Cardiac septum (tissue), 1 donor: ENCODE results near the gene MINDY2. TPM values are rescaled to one million over a fixed set of nuclear protein-coding genes. Genes with fewer than 3 reads are reported as not detected.
"Not testable (repeated sequence)": the region's sequence is repeated elsewhere in the genome, so short reads cannot be mapped to it uniquely, and the experiment has no call there.

Experiments
- DNase-seq: peaks from one replicate; pipeline ENCODE4 v3.0.0-alpha.2; 2020; ENCODE audit warnings: low spot score
- intact Hi-C: fragments of 100-400 bp; cut with DNase I; formaldehyde crosslinking; loops from one replicate; pipeline ENCODE4 v1.14.0; 2022
- total RNA-seq: library from RNA; stranded (reverse); fragmentation: NEBNext Ultra II Directional; extraction: Animal tissue kit (Norgen Biotek cat#: 25700); gene quantifications from one replicate; pipeline ENCODE4 v1.2.1, GENCODE V29; 2021
- donor health status: DM: no; HTN: no; CAD: no.

MINDY2 gene
- total RNA-seq, 1 donor from 2014 or later, result 33.4 TPM

DNA sequence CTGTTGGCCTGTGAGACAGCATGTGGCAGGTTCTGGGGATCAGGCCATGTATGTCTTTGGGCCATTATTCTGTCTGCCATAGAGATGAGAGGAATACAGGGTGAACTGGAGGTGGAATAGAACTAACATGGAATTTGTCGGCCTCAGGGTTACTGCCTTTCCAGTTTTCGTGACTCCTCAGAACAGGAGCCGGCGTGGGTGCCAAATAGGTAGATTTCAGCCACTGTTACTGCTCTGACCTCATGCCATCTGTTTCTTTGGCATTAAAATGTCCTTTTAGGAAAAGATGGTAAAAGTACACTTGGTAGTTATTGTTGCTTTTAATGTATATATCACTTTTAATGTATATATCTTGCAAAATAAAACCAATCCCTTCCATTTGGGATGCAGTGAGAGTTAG is 96.8 kb downstream of the MINDY2 start:
- DNase-seq, result no peak
- intact Hi-C loops, result no loop called here

DNA sequence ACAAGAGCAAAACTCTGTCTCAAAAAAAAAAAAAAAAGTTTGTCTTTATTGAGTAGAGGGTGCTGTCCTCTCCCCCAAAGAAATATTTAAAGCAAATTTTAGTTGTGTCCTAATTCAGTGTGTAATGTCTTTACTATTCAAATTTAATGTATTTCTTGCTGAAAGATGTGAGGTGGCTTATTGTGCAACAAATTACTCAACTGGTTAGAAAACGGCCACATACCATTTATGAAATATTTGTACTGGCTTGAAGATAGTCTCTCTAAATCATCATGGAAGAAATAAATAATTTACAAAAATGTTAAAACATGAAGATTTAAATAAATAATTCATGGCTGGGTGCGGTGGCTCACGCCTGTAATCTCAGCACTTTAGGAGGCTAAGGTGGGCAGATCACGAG is 99.3 kb downstream of the MINDY2 start:
- intact Hi-C loops, result no loop called here
- DNase-seq, result no peak

DNA sequence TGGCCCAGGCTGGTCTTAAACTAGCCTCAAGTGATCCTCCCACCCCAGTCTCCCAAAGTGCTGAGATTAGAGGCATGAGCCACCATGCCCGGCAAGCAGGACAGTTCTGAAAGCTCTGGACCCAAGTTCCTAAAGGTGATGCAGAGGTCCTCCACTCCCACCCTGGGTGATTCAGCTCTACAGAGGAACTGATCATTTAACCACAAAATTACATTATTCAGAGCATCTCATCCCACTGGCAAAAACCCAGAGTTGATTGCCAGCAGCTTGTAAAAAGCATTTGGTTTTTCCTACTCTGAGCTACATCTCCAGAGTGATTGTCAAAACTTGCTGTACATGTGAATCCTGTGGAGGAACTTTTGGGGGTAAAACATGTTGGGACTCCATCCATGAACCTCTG is 102.2 kb downstream of the MINDY2 start:
- intact Hi-C loops, result no loop called here
- DNase-seq, result no peak

DNA sequence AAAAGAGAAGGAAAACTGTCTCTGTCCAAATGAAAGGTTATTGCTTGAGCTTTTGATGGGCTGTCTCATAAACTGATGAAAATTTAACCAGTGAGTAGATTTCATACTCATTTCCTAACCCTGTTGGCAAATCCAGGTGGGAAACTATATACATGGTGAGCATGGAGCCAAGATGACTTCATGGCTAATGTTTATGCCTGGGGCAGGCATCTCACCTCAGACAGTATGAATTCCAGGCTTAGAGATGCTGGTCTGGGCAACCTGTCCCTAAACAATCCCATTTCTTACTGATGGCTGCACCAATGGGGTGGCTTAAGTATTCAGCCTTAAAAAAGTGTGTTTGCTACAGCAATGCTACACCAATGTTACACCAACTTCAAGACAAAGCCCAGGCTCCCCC is 104.2 kb downstream of the MINDY2 start:
- intact Hi-C loops, result no loop called here
- no peak for DNase-seq

DNA sequence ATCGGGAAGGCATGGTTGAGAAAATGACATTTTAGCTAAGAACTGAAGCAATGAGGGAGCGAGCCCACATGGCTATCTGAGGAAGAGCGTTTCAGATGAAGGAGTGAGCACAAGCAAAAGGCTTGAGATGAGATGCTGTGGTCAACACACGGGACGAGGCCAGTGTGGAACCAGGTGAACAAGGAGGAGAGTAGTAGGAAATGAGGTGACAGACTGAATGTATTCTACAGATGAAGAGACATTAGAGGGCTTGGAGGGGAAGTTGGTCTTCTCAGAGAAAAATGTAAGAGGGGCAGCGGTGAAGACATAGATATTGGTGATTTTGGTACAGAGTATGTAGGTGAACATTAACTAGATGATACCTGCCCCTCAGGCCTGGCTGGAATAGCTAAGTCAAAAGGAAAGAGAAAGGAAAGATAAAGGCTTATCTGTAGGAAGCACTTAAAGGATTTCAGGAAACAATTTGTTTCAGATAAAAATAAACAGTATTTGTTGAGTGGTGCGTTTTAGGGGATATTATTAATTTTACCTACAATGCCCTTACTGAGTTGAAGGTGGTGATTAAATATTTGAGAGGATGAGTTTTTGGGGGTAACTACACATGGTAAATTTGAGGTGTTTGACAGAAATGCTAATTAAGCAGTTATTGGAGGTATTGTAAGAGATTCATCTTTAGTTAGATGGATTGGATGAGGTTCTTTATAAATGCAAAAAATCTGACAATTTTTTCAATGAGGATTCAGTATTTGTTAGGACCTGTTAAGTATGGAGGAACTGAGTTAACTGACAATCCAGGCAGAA is 105.4 kb downstream of the MINDY2 start:
- intact Hi-C loops, result no loop called here
- no peak for DNase-seq

DNA sequence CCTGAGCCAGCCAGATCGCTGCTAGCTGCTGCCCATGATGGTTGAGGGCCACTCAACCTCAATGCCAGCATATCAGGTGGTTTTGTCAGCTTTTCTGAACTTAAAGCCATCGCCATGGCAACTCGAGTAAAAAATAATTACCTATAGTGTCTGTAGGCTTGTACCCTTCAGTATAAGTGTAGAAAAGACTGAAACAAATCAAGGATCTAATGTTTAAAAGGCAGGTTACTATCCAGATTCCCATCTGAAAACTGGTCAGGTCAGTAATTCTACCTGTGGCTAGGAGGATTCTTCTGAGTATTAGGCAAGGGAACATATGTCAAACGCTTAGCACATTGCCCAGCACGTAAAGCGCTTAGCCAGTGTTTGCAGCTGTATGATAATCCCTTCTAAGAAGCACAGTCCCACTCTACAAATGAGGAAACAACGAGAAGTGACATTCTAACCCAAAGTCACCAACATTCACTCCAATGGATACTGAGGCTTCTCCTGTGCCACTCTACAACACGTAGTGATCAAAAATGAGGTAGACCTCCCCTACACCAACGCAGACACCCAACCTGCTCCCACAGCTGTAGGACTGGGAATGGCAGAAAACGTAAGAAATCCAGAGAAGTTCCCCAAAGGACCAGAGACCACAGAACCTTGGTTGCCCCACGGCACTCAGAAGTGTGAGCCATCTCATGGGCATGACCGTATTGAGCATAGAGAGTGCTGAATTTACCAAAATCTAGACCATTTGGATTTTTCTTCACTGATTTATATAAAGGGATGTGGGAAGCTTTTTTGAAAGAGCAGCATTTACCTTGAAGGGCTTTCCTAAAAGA is 107.1 kb downstream of the MINDY2 start:
- intact Hi-C loops, result no loop called here
- no peak for DNase-seq

DNA sequence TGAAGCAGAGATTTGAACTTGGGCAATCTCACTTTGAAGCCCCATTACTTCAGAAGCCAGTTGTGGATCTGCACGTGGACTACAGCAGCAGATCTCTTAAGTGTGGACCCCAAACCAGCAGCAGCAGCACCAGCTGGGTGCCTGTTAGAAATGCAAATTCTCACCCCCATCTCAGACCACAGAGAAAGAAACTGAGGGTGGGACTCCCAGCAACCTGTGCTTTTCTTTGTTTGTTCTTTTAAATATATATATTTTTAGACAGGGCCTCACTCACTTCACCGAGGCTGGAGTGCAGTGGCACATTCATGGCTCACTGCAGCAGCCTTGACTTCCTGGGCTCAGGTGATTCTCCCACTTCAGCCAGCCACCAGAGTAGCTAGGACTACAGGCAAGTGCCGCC is 109.2 kb downstream of the MINDY2 start:
- no peak for DNase-seq
- intact Hi-C loops, result no loop called here

DNA sequence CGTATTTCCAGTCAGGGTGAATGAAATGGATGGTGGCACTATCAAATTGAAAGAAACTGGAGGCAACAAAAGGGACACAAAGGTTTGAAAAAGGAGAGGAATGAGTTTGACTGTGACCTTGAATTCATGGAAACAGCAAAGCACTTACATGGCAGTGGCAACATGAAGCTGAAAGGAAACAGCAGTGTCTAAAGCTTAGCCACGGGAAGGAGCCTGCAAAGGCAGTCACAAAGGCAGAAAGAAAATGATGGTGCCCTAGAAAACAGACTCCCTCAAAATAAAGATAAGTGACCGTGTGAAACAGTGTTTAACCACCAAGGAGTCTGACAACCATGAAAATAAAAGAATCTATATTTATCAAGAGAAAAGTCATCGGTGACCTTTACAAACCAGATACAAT is 111.1 kb downstream of the MINDY2 start:
- DNase-seq, result no peak
- intact Hi-C loops, result no loop called here

DNA sequence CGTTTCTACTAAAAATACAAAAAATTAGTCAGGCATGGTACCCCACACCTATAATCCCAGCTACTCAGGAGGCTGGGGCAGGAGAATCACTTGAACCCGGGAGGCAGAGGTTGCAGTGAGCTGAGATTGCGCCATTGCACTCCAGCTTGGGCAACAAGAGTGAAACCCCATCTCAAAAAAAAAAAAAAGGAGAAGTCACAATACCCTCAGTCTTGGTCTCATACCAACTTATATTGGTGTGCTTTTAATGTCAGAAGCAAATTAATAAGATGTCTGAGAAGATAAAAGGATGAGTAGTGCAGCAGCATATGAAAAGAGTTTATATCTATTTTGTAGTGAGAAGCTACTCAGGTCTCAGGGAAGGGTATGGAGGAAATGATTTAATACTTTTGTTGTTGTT is 112.8 kb downstream of the MINDY2 start:
- DNase-seq, intact Hi-C loops: not testable (repeated sequence)

DNA sequence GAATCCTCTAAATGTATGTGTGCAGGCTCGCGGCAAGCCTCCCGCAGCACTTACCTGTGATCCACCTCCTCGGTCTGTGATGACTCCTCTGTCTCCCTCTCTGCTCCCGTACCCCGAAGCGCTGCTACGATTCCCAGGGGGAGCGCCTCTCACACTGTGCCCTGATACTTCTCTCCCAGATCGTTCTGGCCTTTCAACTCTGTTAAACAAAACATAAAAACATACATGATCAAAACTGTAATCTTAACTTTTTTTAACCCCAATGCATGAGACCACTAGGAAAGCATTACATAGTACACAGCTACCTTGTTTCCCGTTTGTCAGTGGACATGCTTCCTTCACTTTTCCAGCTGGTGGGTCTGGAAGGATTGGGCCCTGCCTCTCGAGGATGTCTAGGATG is 115.8 kb downstream of the MINDY2 start:
- no peak for DNase-seq
- intact Hi-C loops, result no loop called here

DNA sequence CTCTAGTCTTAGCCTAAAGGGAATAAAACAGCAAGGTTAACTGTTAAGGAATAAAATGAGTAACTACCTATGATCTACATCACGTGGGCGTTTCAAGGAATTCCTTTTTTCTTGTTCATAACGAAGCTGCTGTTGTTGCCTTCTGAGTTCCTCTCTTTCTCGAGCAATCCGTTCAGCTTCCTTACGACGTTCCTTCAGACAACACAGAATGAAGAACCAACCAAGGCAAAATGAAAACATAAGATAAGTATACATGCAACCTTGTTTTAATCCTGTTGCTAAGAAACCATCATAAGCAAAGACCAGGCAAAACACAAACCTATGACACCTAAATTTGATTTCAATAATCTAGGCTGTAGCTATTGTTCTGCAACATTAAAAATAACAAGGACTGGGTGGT is 118.3 kb downstream of the MINDY2 start:
- intact Hi-C loops, result no loop called here
- no peak for DNase-seq

DNA sequence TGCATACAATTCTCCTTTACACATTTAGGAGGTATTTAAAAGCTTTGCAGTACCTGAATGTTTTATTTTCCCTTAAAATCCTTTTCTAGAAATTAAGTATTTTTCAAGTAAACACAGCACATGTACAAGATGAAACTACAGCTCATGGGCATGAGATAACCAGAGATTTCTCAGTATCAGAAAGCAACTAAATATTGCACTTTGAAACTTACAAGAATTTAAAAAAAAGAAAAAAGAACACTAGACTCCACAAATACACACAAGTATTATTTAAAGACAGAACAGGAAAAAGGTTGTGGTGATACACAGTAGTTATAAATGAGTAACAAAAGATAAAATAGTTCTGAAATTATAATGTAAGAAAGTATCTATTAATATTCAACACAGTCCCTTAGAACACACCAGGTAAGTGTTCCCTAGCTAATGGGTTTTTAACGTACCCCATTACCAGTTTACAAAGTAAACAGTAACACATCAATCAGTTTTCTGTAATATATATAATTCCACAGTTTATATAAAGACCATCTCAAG is 127.1 kb downstream of the MINDY2 start:
- no peak for DNase-seq
- intact Hi-C loops, result no loop called here

DNA sequence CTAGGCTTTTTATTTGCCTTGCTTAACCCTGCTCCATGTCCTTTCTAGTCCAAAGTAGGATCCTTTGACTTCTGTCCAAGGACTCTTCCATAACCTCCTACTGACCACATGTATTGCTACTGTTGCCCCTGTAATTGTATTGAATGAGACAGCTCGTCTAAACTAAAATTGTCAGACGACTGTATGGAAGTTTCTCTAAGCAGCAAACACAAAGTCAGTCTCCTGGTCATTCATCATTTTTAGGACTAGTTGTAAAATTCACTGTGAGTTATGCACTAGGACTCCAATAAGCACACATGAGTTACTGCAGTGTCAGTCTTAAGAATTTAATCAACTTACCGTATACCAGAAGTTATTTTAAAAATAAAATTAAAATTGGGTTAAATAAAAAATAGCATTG is 129.5 kb downstream of the MINDY2 start:
- no peak for DNase-seq
- intact Hi-C loops, result no loop called here

DNA sequence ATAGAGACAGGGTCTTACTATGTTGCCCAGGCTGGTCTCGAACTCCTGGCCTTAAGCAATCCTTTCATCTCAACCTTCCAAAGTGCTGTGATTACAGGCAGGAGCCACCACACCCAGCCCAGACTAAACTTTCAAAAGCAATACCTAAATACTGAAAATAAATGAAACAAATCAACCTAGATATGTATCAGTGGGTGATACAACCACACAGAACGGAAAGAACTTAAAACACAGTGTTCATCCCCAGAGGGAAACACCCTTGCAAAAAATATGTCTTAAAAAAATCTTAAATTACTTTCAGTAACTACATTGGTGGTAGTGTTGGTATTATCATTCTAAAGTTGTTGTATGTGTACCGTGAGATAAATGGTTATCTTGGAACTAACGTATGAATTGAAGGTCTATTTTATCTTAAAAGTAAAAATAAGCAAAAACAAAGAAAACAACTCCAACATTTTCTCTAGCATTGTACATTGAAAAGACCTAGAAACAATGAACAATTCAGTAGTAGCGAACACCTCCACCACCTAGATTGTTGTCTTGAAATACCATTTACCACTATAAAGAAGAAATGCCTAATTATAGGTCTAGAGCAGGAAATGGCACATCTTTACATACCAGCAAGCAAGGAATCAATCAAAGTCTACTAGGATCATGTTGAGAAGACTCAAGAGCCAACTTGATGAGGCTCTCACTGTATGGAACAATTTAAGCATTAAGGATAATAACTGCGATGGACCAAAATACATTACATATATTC is 137.6 kb downstream of the MINDY2 start:
- no peak for DNase-seq
- intact Hi-C loops, result no loop called here

DNA sequence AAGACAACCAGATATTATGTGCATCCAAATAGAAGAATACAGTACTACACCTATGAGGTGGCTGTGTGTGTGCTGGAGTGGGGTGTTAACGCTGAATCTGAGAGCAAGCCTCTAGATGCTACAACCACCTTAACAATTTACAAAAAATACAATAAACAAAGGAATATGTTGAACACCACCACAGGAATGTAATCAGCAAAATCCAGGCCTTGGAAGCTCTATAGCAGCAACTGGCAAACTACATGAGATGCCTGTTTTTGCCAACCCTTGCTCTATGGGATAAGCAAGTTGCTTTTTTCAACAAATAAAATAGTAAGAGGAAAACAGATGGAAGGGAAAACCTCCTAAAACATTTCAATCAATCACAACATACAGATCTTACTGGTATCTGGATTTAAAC is 138.5 kb downstream of the MINDY2 start:
- DNase-seq, result no peak
- intact Hi-C loops, result no loop called here

DNA sequence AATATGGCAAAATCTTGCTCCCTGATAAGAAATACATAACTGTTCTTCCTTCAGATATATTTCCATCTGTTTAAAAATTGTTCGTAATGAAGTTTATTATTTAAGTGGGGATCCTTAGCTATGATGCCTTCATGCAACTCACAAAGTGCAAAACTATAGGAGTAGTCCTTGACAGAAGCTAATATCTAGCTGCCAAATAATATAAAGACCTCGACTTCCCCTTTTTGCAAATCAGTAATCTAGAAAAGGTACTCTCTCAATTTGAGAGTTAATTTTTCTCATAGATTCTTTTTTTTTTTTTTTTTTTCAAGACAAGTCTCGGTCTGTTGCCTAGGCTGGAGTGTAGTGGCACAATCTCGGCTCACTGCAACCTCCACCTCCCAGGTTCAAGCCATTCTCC is 139.4 kb downstream of the MINDY2 start:
- intact Hi-C loops, result no loop called here
- DNase-seq, result no peak
